RWPE1 (cell line): ENCODE data around the gene CHRNA1.

ENCODE experiments used
- CTCF ChIA-PET: fragments of 350-600 bp; sonication (Branson Sonifier 250); formaldehyde crosslinking; extraction: SDS; loops from one replicate; lab custom pipeline; 2021; lab: Yijun Ruan, JAX
- POLR2A ChIA-PET: fragments of 400-600 bp; formaldehyde crosslinking; extraction: SDS; loops from one replicate; lab custom pipeline; 2020; ENCODE audit warnings: antibody characterized with exemption; ENCODE audit not compliant: low non-redundant PET; lab: Yijun Ruan, JAX
- DNase-seq: peaks from one replicate; pipeline ENCODE4 v3.0.0; 2012; ENCODE audit warnings: low spot score
- H3K27ac ChIP-seq: fragments of 450-650 bp; 2 replicates; pipeline ENCODE4 v1.5.1; 2017
- CTCF ChIP-seq: fragments of 450-650 bp; conservative IDR thresholded peaks from 2 replicates; pipeline ENCODE4 v1.5.1; 2017; ENCODE audit warnings: low read depth, mild to moderate bottlenecking

CHRNA1 gene

DNA sequence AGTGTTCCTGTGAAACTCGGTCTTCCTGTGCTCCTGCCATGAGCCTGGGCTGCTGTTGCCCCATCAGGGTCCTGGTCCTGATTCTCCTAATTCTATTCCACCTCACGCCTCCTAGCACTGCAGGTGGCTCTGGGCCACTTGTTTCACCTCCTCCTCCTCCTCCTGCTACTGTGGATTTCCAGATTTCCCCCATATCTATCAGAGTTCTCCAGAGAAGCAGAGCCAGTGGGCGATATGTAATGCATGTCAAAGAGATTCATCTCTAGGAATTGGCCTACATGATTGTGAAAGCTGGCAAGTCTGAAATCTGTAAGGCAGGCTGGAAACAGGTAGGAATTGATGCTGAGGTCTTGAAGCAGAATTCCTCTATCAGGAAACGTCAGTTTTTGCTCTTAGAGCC is 45.3 kb downstream of the CHRNA1 start:
- CTCF ChIA-PET: no interaction called here
- DNase-seq: no peak
- POLR2A ChIA-PET: no interaction called here
- no peak for TF ChIP-seq CTCF
- H3K27ac ChIP-seq: no peak overlapping the region

DNA sequence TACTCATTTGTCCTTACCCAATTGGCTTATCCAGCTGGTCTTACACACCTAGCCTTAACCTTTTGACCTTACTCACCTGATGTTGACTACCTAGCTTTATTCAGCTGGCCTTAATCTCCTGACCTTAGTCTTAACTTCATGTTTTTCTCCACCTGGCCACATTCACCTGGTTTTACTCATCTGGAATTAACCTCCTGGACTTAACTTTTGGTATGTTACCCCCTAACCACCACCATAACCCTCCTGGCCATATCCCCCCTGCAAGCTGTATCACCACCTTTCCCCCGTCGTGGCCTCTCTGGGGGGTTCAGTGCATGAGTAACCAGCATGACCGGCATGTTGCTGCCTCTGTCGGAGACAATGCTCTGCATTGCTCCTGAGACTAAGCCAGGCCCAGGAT is 45.7 kb downstream of the CHRNA1 start:
- POLR2A ChIA-PET: no interaction called here
- no peak for DNase-seq
- no peak for TF ChIP-seq CTCF
- no peak overlapping the region for H3K27ac ChIP-seq
- CTCF ChIA-PET: no interaction called here

- H3K27ac ChIP-seq: no peak overlapping the region
- DNase-seq: no peak
- ChIA-PET CTCF (interaction anchor here (0.5 to 0.8 kb wide), 2 partner anchors 101 to 256 kb away, joined by 3 to 4 read pairs; no protein-coding TSS in a partner anchor), POLR2A (interaction anchor here (0.5 kb wide), 1 partner anchor 436 kb away, joined by 5 read pairs; no protein-coding TSS in a partner anchor)
- no peak for TF ChIP-seq CTCF
Measured at GRCh38 chr2:174717916-174718315, 46.4 kb downstream of the CHRNA1 start.

GRCh38 chr2:174717273-174717672 is 47.0 kb downstream of the CHRNA1 start:
- CTCF ChIA-PET: interaction anchor here (0.5 to 0.8 kb wide), 2 partner anchors 100 to 257 kb away, joined by 3 to 4 read pairs; no protein-coding TSS in a partner anchor
- DNase-seq: no peak
- POLR2A ChIA-PET: no interaction called here
- H3K27ac ChIP-seq: no peak overlapping the region
- TF ChIP-seq CTCF: no peak

DNA sequence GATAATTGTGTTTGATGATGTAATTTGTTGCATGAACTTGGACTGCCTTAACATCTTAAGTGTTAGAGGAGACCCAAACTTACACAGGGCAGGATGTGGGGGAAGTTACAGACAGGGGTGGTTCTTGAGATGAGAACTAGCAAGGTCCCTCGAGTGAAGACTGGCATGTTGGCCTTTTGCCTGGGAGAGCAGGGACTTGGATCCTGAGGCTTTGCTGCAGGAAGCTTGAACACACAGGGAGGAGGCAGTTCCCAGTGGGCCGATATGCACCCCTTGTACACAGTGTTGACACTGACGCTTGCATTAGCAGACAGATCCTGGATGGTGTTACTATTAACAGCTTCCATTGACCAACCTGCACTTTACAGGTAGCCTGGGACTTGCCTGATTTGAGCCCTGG is 47.5 kb downstream of the CHRNA1 start:
- POLR2A ChIA-PET: no interaction called here
- no peak for DNase-seq
- H3K27ac ChIP-seq: no peak overlapping the region
- CTCF ChIA-PET: no interaction called here
- TF ChIP-seq CTCF: no peak

DNA sequence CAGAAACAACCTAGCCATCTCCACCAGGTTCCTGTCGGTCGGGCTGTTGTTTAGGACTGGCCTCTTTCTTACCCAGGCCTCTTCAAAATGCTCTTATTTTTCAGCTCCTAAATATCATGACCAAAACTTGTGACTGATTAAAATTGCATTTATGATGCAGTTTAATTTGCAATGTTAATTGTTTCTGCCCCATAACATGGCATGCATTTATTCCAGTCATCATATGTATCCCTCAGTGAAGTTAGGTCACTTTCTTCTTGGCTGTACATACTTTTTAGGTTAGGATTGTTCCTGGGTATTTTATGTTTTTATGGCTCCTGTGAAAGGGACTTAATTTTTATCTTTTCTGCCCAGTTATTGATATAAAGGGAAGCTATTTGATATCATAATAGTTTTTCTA is 50.6 kb downstream of the CHRNA1 start:
- TF ChIP-seq CTCF: no peak
- H3K27ac ChIP-seq: no peak overlapping the region
- ChIA-PET POLR2A (no interaction called here), CTCF (interaction anchor here (1.0 kb wide), 1 partner anchor 14 kb away, joined by 3 read pairs; no protein-coding TSS in a partner anchor)
- DNase-seq: no peak
